ENCODE data around the gene HLX. TPM values are rescaled to one million over a fixed set of nuclear protein-coding genes. Genes with fewer than 3 reads are reported as not detected.

The HLX gene
- total RNA-seq, 1 donor from 2014 or later, result 0.48 TPM

- no peak for ATAC-seq
Measured at GRCh38 chr1:220896092-220896491, 16.8 kb downstream of the HLX start.

GRCh38 chr1:220900842-220901241 lies 21.6 kb downstream of the HLX start:
- no peak for ATAC-seq

GRCh38 chr1:220901881-220902280 lies 22.6 kb downstream of the HLX start:
- no peak for ATAC-seq

GRCh38 chr1:220902916-220903315 lies 23.7 kb downstream of the HLX start:
- no peak for ATAC-seq

GRCh38 chr1:220904876-220905275 lies 25.6 kb downstream of the HLX start:
- no peak for ATAC-seq

- ATAC-seq, result no peak
Measured at GRCh38 chr1:220905650-220906560, 26.7 kb downstream of the HLX start.

- no peak for ATAC-seq
Measured at GRCh38 chr1:220906561-220907334, 27.5 kb downstream of the HLX start.

- no peak for ATAC-seq
Measured at GRCh38 chr1:220908757-220909156, 29.5 kb downstream of the HLX start.

- ATAC-seq, result no peak
Measured at GRCh38 chr1:220910021-220910420, 30.8 kb downstream of the HLX start.

GRCh38 chr1:220914283-220915116 lies 35.3 kb downstream of the HLX start:
- no peak for ATAC-seq

GRCh38 chr1:220915117-220915440 lies 35.8 kb downstream of the HLX start:
- no peak for ATAC-seq

- no peak for ATAC-seq
Measured at GRCh38 chr1:220915954-220916353, 36.7 kb downstream of the HLX start.

- ATAC-seq, result no peak
Measured at GRCh38 chr1:220917101-220917500, 37.9 kb downstream of the HLX start.

- ATAC-seq, result no peak
Measured at GRCh38 chr1:220917535-220918209, 38.4 kb downstream of the HLX start.

GRCh38 chr1:220918285-220918951 lies 39.2 kb downstream of the HLX start:
- ATAC-seq, result no peak

- no peak for ATAC-seq
Measured at GRCh38 chr1:220920967-220921366, 41.7 kb downstream of the HLX start.

- no peak for ATAC-seq
Measured at GRCh38 chr1:220921498-220921897, 42.3 kb downstream of the HLX start.

GRCh38 chr1:220921971-220922635 lies 42.9 kb downstream of the HLX start:
- no peak for ATAC-seq

GRCh38 chr1:220922951-220923350 lies 43.7 kb downstream of the HLX start:
- no peak for ATAC-seq

GRCh38 chr1:220924331-220924970 lies 45.2 kb downstream of the HLX start:
- ATAC-seq, result no peak

GRCh38 chr1:220925707-220926106 lies 46.5 kb downstream of the HLX start:
- ATAC-seq, result no peak

Data from esophagus mucosa (tissue), 1 donor.